Fibroblast of skin of left biceps (primary cell): ENCODE measurements around the gene TNNC2.

Experiments
- DNase-seq, 2 experiments: peaks; one replicate each; pipeline ENCODE4 v3.0.0-alpha.2; 2013; ENCODE audit warnings: low read depth in 2 of 2

TNNC2 gene

GRCh38 chr20:45782890-45783289 is 44.2 kb downstream of the TNNC2 start:
- DNase-seq: no peak

GRCh38 chr20:45781391-45781931 is 45.7 kb downstream of the TNNC2 start:
- DNase-seq: peak; percentile 71 to 75

- DNase-seq: no peak
Observed at GRCh38 chr20:45780159-45780558, 47.0 kb downstream of the TNNC2 start.

GRCh38 chr20:45779011-45779915 is 47.8 kb downstream of the TNNC2 start:
- DNase-seq: peak; percentile 98 to 99

GRCh38 chr20:45776931-45777330 is 50.2 kb downstream of the TNNC2 start:
- no peak for DNase-seq

GRCh38 chr20:45775411-45775810 is 51.7 kb downstream of the TNNC2 start:
- DNase-seq: no peak

- no peak for DNase-seq
Observed at GRCh38 chr20:45774945-45775344, 52.2 kb downstream of the TNNC2 start.
